ENCODE results near the gene NTMT1.
A peak's percentile ranks its signal among the peaks of the same experiment; 100 is the strongest.

NTMT1 gene

GRCh38 chr9:129595903-129596540 is 29.9 kb upstream of the NTMT1 start:
- no peak for DNase-seq (ENCODE audit: low read depth, low spot score)
- no peak overlapping the region for H3K4me3 ChIP-seq (ENCODE audit: low read length)

- DNase-seq (ENCODE audit: low read depth, low spot score) = no peak
- H3K4me3 ChIP-seq (ENCODE audit: low read length) = no peak overlapping the region
Observed at GRCh38 chr9:129596541-129597331, 29.2 kb upstream of the NTMT1 start.

GRCh38 chr9:129597355-129598088 is 28.4 kb upstream of the NTMT1 start:
- no peak for DNase-seq (ENCODE audit: low read depth, low spot score)
- no peak overlapping the region for H3K4me3 ChIP-seq (ENCODE audit: low read length)

- no peak overlapping the region for H3K4me3 ChIP-seq (ENCODE audit: low read length)
- DNase-seq (ENCODE audit: low read depth, low spot score) = no peak
Observed at GRCh38 chr9:129598089-129598596, 27.8 kb upstream of the NTMT1 start.

- DNase-seq (ENCODE audit: low read depth, low spot score) = no peak
- H3K4me3 ChIP-seq (ENCODE audit: low read length) = no peak overlapping the region
Observed at GRCh38 chr9:129601082-129601674, 24.8 kb upstream of the NTMT1 start.

GRCh38 chr9:129602598-129603415 is 23.2 kb upstream of the NTMT1 start:
- no peak for DNase-seq (ENCODE audit: low read depth, low spot score)
- no peak overlapping the region for H3K4me3 ChIP-seq (ENCODE audit: low read length)

- no peak for DNase-seq (ENCODE audit: low read depth, low spot score)
- H3K4me3 ChIP-seq (ENCODE audit: low read length) = no peak overlapping the region
Observed at GRCh38 chr9:129604056-129604765, 21.8 kb upstream of the NTMT1 start.

GRCh38 chr9:129604766-129605163 is 21.2 kb upstream of the NTMT1 start:
- no peak overlapping the region for H3K4me3 ChIP-seq (ENCODE audit: low read length)
- DNase-seq (ENCODE audit: low read depth, low spot score) = no peak

- no peak for DNase-seq (ENCODE audit: low read depth, low spot score)
Observed at GRCh38 chr9:129606161-129607026, 19.6 kb upstream of the NTMT1 start.

GRCh38 chr9:129607027-129607387 is 19.0 kb upstream of the NTMT1 start:
- H3K4me3 ChIP-seq (ENCODE audit: low read length) = no peak overlapping the region
- DNase-seq (ENCODE audit: low read depth, low spot score) = no peak

More at GRCh38 chr9:129606161-129607026, 19.6 kb upstream of the NTMT1 start:
- H3K4me3 ChIP-seq (ENCODE audit: low read length) = no peak overlapping the region

- no peak overlapping the region for H3K4me3 ChIP-seq (ENCODE audit: low read length)
- no peak for DNase-seq (ENCODE audit: low read depth, low spot score)
Observed at GRCh38 chr9:129608561-129609481, 17.1 kb upstream of the NTMT1 start.

GRCh38 chr9:129609486-129610212 is 16.3 kb upstream of the NTMT1 start:
- no peak for DNase-seq (ENCODE audit: low read depth, low spot score)
- peak overlapping the region; percentile 23; the same call in 1 of the 2 replicates for H3K4me3 ChIP-seq (ENCODE audit: low read length)

- H3K4me3 ChIP-seq (ENCODE audit: low read length) = peak overlapping the region; percentile 49
- no peak for DNase-seq (ENCODE audit: low read depth, low spot score)
Observed at GRCh38 chr9:129610213-129610472, 15.8 kb upstream of the NTMT1 start.

- peak overlapping the region; percentile 51 for H3K4me3 ChIP-seq (ENCODE audit: low read length)
- no peak for DNase-seq (ENCODE audit: low read depth, low spot score)
Observed at GRCh38 chr9:129610473-129611306, 15.3 kb upstream of the NTMT1 start.

- H3K4me3 ChIP-seq (ENCODE audit: low read length) = peak overlapping the region; percentile 51
- DNase-seq (ENCODE audit: low read depth, low spot score) = no peak
Observed at GRCh38 chr9:129611307-129611800, 14.6 kb upstream of the NTMT1 start.

Measured in Jurkat, Clone E6-1 (cell line).